ENCODE measurements around the gene PTPRE. TPM values are rescaled to one million over a fixed set of nuclear protein-coding genes. Genes with fewer than 3 reads are reported as not detected.

Gene PTPRE
- polyA plus RNA-seq, 1 of the 3 experiments (the other 2 are of a cell fraction) = 11.8 TPM

GRCh38 chr10:127863231-127863825, 43.6 kb upstream of the PTPRE start:
- no peak overlapping the region for H3K27ac ChIP-seq (ENCODE audit: low read depth in 2 of 2, low read length in 1 of 2)
- no peaks in the 10 kb centered on the region for H3K9me2 ChIP-seq
- H3K4me1 ChIP-seq (ENCODE audit: control insufficient read depth in 1 of 2, insufficient read depth in 2 of 2, low read depth in 1 of 2, low read length in 1 of 2) = no peaks in the 10 kb centered on the region
- H4K20me1 ChIP-seq (ENCODE audit: insufficient read depth) = no peaks in the 10 kb centered on the region
- H3K4me3 ChIP-seq (ENCODE audit: low read depth in 2 of 2, low read length in 1 of 2) = no peak overlapping the region
- H3K27me3 ChIP-seq (ENCODE audit: insufficient read depth) = no peaks in the 10 kb centered on the region
- DNase-seq = no peak
- H3F3A ChIP-seq (replicated peaks; ENCODE audit: insufficient read depth) = no peaks in the 10 kb centered on the region
- ChIA-PET POLR2A (no interaction called here), CTCF (interaction anchor here (0.9 to 3.9 kb wide), 3 partner anchors 9 to 147 kb away, joined by 4 to 38 read pairs (median 4); no protein-coding TSS in a partner anchor)
- H3K36me3 ChIP-seq (replicated peaks in 1 of 2; ENCODE audit: control insufficient read depth in 1 of 2, insufficient read depth in 2 of 2, low read length in 1 of 2) = no peaks in the 10 kb centered on the region
- no peak overlapping the region for H3K4me2 ChIP-seq
- TF ChIP-seq EP300 (IDR thresholded peaks at IDR 0.05; ENCODE audit: borderline replicate concordance in 1 of 2, low read depth in 1 of 2, low read length in 1 of 2) = no peak
- no peak for TF ChIP-seq USF2 (IDR thresholded peaks at IDR 0.05; ENCODE audit: borderline replicate concordance, low read depth, low read length)
- no peak for TF ChIP-seq RAD21 (IDR thresholded peaks at IDR 0.05; ENCODE audit: low read length)
- no peak for TF ChIP-seq CHD2 (IDR thresholded peaks at IDR 0.05; ENCODE audit: low read length, partially characterized antibody)
- TF ChIP-seq, protein P1, sequence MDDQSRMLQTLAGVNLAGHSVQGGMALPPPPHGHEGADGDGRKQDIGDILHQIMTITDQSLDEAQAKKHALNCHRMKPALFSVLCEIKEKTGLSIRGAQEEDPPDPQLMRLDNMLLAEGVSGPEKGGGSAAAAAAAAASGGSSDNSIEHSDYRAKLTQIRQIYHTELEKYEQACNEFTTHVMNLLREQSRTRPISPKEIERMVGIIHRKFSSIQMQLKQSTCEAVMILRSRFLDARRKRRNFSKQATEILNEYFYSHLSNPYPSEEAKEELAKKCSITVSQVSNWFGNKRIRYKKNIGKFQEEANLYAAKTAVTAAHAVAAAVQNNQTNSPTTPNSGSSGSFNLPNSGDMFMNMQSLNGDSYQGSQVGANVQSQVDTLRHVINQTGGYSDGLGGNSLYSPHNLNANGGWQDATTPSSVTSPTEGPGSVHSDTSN (IDR thresholded peaks at IDR 0.05) = no peak
- TF ChIP-seq ZBTB33 (IDR thresholded peaks at IDR 0.05; ENCODE audit: borderline replicate concordance, low read depth) = no peak
- TF ChIP-seq CTCF (IDR thresholded peaks at IDR 0.05) = no peak
- TF ChIP-seq RXRA (IDR thresholded peaks at IDR 0.05; ENCODE audit: borderline replicate concordance, low read depth) = no peak
- no peak for TF ChIP-seq FOXJ3 (CRISPR knock-in tag; IDR thresholded peaks at IDR 0.05)
- TF ChIP-seq EZH2phosphoT487 (IDR thresholded peaks at IDR 0.05; ENCODE audit: borderline replicate concordance, low read depth) = no peak
- no peak for TF ChIP-seq YY1 (IDR thresholded peaks at IDR 0.05; ENCODE audit: low read depth)
- no peak for TF ChIP-seq MXI1 (IDR thresholded peaks at IDR 0.05; ENCODE audit: low read depth, low read length)
- TF ChIP-seq, protein P2, sequence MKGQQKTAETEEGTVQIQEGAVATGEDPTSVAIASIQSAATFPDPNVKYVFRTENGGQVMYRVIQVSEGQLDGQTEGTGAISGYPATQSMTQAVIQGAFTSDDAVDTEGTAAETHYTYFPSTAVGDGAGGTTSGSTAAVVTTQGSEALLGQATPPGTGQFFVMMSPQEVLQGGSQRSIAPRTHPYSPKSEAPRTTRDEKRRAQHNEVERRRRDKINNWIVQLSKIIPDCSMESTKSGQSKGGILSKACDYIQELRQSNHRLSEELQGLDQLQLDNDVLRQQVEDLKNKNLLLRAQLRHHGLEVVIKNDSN (IDR thresholded peaks at IDR 0.05; ENCODE audit: borderline replicate concordance, low read depth) = no peak
- TF ChIP-seq TAF1 (IDR thresholded peaks at IDR 0.05; ENCODE audit: borderline replicate concordance, low read depth, low read length) = no peak
- H3K9ac ChIP-seq = no peak overlapping the region
- no peaks in the 10 kb centered on the region for H3K79me2 ChIP-seq (ENCODE audit: insufficient read depth)
- H3K9me3 ChIP-seq = no peaks in the 10 kb centered on the region
- 61% methylated on average over 6 of the region's 6 CpGs for WGBS (ENCODE audit: low lambda C conversion rate)
- H2AFZ ChIP-seq (ENCODE audit: low read depth) = no peak overlapping the region
